GM18519 (cell line): Measurements from ENCODE around the gene CAST.
"Not testable (repeated sequence)": the region's sequence is repeated elsewhere in the genome, so short reads cannot be mapped to it uniquely, and the experiment has no call there.

ENCODE experiments used
- ATAC-seq: cut with Tn5 transposase; IDR thresholded peaks from one replicate; pipeline ENCODE4 v1.9.1; 2021; ENCODE audit warnings: mild to moderate bottlenecking, moderate library complexity; ENCODE audit not compliant: unreplicated experiment, low FRiP score

The CAST gene, protein sequence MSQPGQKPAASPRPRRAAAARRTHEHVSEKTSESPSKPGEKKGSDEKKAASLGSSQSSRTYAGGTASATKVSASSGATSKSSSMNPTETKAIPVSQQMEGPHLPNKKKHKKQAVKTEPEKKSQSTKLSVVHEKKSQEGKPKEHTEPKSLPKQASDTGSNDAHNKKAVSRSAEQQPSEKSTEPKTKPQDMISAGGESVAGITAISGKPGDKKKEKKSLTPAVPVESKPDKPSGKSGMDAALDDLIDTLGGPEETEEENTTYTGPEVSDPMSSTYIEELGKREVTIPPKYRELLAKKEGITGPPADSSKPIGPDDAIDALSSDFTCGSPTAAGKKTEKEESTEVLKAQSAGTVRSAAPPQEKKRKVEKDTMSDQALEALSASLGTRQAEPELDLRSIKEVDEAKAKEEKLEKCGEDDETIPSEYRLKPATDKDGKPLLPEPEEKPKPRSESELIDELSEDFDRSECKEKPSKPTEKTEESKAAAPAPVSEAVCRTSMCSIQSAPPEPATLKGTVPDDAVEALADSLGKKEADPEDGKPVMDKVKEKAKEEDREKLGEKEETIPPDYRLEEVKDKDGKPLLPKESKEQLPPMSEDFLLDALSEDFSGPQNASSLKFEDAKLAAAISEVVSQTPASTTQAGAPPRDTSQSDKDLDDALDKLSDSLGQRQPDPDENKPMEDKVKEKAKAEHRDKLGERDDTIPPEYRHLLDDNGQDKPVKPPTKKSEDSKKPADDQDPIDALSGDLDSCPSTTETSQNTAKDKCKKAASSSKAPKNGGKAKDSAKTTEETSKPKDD

DNA sequence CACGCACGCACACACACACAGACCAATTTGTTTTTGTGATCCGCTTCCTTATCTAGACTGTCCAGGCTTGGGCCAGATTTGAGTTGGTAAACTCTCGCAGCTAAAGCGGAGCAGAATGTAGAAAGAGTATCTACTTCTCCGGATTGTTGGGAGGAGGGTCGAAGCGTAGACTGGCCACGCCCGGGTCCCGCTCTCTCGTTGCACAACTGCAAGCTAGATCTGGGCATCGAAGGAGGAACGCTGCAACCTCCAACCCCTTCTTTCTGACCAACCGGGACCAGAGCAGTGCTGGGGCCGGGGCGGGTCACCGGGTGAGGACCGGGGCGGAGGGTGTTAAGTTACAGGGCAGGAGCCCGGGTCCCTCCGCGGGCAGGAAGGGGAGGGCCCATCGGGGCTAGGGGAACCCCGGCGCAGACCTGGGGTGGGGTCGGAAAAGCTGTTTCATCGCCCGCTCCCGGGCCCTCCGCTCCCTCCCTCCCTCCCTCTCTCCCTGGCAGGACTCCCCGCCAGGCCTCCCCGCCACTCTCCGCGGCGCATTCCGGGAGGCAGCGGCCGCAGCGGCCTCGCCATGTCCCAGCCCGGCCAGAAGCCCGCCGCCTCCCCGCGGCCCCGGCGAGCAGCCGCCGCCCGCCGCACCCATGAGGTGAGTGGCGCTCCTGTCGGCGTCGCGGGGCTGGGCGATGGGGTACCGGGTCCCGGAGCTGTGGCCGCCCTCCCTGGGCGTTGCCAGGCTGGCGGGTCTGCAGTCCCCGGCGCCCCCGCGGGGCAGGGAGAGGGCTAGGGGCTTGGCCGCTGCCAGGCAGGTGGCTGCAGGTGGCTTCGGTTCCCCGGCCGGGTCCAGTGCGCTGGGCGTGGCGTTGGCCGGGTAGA, at the start of gene CAST:
CAST (plus strand) TSS at position 522 of the 870 bp plus-strand sequence; CDS start at position 569, 47 bp downstream.
- ATAC-seq = peak; percentile 32

DNA sequence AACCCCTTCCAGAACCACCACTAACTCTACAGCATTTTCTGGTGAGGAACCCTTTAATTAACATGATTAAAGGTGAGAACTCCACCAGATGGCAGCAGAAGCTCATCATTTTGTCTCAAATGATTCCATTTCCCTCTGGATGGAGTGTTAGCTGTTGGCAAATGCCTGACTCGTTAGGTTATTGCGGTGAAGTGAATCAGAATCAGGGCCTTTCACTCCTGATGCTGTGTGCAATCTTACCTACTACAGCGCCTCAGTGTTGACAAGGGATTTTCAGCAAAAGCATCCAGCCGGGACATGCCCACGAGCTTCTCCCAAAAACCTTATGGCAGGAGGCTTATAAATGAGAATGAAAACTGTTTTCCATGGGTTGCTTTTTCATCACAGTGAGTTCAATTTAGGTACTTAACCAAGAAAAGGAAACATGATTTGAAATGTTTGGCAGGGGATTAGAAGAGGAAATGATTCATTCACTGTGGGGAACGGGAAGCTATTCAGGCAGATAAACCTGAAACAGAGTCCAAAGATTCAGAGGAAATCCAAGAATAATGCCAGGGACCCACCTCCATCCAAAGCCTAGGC, 48.0 kb upstream of the CAST start:
- no peak for ATAC-seq

DNA sequence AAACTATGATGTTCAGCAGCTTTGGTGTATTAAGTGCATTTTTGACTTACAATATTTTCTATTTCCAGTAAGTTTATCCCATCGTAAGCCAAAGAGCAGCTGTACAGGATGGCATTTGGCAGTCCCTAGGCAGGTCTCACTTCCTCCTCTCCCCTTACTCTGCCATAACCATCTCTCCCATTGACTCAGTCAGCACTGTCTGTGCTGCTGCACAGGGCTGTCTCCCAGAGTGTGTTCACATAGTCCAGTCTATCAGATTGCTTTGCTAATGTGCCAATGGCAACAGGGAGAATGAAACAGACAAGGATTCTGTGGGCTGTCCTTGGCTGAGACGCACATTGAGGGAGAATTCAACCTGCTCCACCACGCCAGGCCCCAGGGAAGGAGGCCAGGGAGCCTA, 47.0 kb upstream of the CAST start:
- no peak for ATAC-seq

DNA sequence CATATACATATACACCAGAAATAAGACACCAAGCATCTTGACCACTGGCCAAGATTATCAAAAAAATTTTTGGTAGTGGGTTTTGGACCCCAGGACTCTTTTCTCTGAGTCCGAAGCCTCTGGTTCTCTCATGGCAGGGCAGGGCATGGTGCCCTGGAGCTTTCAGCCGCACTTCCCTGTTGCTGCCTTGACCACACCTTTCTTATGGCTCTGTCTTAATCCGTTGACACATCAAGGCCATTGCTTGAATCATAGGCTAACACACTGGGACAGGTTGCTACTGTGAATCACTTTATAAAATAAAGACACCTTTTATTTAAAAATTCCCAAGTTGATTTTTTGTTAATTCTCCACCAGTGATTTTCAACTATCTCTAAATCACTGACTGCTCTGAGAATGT, 45.4 kb upstream of the CAST start:
- ATAC-seq = no peak

DNA sequence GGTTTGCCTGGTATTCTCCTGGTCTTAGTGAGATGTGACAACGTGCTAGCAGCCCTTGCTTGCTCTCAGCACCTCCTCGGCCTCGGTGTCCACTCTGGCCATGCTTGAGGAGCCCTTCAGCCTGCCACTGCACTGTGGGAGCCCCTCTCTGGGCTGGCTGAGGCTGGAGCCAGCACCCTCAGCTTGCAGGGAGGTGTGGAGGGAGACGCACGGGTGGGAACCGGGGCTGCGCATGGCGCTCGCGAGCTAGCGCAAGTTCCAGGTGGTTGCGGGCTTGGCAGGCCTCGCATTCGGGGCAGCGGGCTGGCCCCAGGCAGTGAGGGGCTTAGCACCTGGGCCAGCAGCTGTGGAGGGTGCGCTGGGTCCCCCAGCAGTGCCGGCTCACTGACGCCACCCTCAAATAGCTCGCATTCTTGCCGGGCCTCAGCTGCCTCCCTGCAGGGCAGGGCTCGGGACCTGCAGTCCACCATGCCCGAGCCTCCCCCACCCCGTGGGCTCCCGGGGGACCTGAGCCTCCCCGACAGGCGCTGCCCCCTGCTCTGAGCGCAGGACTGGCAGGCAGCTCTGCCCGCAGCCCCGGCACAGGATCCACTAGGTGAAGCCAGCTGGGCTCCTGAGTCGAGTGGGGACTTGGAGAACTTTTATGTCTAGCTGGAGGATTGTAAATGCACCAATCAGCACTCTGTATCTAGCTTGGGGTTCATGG, 43.7 kb upstream of the CAST start:
- not testable (repeated sequence) for ATAC-seq

DNA sequence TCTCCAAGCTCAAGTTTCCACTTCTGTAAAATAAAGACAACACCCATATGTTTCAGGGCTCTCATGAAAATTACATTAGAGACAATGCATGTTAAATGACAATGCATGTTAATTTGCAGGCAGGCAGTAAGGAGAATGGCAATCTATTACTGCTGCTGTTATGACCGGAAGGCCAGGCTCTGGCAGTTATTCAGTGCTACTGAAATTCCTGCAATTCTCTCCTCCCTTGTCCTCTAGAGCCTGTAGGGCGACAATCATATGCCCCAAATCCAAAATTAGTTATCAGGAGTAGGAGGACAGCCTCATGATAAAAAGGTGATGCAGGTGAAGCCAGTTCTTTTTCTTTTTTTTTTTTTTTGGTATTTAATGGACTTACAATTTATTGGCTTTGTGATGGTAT, 42.2 kb upstream of the CAST start:
- ATAC-seq = no peak

DNA sequence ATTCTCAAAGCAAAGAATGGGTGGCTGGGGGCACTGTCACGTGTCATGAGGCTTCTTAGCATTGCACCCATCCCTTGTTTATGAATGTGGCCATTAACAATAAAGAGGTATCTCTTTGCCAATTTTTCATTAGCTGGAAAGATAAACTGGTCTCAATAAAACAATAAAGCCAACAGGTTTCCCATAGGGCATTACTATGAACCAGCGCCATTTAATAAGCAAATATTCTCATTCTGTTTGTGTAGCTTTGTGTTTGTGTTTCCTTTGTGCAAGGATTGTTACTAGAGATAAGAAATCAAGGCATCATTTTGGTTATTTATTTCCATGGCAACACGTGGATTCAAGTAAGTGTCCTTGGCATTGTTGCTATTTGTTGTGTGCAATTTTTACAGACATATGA, 37.6 kb upstream of the CAST start:
- no peak for ATAC-seq

DNA sequence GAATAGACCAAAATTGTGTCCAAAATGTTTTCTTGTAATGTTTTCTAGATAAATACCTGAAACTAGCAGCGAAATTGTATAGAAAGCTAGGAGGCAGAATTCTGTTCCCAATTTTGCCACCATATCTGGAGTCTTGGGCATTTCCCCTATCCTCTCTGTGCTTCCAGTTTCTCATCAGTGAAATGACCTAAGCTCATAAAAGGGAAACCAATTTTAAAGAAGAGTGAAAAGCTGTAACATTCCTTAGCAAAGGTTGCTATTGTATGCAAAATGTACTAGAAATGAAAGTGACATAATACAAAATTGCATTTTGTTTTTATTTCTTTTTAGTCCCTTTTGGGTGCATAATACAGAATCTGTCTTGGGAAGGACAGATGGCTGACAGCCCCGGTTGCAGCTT, 36.8 kb upstream of the CAST start:
- no peak for ATAC-seq

DNA sequence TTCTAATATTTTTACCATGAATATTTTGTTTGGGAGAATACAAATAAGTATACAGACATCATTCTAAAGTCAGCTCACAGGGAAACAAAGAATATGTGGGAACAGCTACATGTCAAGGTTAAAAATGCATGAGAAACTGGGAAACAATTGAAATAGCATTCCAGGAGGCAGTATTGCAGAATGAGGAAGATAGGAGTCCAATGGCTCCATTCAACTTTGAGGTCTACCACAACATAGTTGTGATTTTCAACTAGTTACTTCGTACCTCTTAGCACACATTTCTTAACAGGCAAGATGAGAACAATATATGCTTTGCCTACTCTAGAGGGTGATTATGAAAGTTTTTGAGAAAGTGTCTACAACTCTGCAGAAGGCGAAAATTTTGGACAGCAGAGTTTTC, 35.2 kb upstream of the CAST start:
- ATAC-seq = no peak

DNA sequence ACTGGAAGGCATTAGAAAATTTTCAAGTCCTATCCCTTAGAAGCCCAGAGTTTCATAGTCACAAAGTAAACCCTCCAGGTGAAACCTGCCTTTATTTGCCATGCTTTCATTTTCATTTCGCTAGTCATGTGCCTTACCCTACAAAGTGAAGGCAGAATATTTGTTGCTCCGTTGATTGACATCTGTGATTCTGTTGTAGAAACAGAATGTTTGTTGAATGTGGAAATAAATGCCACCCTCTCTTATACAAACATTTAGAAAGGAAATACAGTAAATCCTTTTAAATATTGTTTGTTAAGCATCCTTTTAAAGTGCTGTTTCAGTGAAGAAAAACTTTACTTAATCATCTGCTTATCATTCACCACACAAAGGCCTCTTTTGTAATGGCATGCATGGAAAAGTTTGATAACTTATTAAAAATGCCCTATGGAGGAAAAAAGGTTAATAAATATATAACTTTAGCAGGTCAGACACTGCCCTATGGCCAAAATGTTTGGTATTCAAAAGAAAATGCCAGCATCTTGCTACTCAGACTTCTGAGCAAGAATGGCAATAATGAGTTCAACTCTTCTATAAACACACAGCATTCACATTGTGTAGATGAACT, 34.3 kb upstream of the CAST start:
- no peak for ATAC-seq

DNA sequence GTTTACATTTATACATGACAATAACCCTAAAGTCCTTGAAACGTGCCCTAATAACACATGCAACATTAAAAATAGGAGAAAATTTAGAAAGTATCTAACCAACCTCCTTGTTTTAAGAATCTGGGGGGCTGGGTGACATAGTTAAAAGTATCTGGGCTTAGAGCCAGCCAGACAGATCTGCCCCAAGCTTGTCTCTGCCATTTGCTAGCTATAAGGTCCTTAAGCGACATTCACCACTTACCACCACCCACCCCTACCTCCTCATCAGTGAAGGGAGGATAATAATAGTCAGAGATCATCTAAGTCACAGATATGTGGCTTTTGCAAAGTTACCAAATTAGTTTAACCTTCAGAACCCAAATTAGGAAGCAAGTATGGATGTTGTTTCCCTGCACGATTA, 33.8 kb upstream of the CAST start:
- no peak for ATAC-seq

DNA sequence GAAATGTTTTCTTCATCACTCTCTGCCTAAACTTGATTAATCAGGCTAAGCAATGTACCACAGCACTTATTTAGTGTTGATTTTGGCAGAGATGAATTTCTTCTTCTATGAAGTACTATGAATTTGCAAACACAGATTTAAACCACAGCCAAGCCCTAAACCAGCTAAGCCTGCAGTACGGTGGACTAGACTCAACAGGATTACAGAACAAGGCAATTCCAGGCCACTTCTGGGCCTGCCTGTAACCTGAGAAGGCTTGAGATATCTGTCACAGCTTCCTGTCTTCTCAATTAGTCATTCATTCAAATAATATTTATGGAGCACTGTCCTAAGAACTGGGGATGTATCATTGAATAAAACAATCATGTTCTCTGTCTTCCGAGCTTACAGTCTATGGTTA, 32.4 kb upstream of the CAST start:
- no peak for ATAC-seq

DNA sequence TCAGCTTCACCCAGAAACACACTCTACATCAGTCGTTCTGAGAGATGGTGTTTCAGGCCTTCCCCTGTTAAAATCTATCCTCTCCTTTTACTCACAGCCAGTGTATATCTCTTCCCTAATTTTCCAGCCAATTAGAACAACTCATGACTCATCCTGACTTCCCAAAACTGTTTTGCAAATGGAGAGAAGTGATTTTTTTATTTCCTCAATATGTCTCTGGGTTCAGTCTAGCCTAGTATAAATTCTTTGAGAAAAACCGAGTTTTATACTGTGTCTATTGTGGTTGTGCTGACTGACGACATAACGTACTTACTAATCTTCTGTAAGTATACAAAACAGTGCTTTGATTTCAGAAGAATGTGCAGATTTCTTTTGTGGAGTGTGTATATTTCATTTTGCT, 28.4 kb upstream of the CAST start:
- ATAC-seq = no peak

DNA sequence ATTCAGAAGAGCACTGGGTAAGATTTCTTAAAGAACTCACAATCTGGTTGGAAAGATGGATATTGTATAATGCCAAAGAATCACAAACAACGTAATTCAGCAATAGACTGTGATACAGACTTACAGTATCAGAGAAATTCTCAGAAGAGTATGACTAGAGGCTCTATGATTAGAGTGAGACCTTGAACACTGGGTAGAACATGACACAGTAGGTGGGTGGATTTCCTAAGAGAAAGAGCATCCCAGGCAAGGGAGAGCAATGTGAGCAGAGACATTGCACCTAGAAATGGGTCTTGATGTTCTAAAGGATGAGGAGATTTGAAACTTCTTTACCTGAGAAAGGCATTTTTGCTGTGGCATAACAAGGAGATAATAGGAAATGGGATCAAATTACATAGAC, 27.3 kb upstream of the CAST start:
- ATAC-seq = no peak

DNA sequence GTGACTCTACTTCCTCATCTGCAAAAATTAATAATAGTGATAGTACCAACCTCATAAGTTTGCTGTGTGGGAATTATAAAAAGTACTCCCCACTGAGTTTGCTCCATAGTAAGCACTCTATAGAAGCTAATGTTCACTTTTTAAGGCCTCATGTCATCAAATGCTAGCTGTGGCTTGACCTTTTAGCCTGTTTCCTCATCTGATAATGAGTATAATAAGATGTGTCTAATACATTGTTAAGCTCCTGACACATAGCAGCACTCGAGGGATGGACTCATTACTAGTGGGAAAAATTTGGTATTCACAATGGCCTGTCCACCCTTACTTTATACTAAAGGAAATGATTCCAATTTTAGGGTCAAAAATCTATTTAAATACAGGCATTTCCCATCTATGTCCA, 26.1 kb upstream of the CAST start:
- no peak for ATAC-seq

DNA sequence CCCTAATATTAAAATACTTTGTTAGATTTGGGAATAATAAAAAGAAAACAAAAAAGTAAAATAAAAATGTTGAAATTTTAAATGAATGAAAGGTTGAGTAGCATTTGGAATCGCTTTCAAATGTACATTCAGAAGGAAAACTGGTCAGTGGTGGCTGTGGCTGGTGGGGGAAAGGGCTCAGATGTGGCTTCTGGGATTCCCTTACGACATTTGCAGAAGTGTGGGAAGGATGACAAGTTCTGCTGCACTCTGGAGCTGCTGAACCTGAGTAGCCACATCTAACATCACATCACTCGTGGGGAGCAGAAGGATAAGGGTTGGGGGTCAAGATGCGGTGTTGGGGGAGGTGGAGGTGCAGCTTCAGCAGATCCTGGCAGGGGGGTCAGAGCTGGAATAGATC, 25.6 kb upstream of the CAST start:
- no peak for ATAC-seq

DNA sequence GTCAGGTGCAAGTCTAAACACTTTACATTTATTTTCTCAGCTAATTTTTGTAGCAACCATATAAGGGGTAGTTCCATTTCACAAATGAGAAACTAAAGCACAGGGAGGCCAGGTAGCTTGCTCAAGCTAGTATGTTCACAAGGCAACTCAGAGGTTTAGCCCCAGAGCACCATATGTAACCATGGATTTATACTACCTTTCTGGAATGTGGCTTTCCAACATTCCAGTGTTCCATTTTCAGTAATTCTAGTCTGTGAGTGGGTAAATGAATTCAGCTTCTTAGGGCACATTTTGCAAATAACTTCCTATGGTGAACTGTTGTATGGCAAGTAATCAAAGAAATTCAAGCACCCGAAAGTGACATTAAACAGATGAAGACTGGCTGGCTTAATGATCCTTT, 25.0 kb upstream of the CAST start:
- no peak for ATAC-seq

DNA sequence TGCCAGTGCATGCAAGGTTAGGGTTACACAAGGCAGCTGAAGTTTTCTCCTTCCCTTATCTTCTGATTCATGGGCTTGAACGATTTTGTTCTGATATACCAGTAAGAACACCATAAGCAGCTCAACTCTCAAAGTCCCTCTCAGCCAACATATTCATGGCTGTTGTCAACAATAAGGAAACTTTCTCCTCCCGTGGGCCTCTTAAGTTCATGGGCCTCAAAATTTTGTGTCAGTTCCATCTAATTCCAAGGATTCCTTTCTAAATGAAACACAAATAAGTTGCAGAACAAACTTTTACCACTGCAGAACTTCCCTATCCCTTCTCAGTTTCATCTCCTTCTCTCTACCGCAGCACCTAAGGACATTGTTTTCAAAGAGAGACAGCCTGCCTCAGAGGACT, 23.6 kb upstream of the CAST start:
- no peak for ATAC-seq

DNA sequence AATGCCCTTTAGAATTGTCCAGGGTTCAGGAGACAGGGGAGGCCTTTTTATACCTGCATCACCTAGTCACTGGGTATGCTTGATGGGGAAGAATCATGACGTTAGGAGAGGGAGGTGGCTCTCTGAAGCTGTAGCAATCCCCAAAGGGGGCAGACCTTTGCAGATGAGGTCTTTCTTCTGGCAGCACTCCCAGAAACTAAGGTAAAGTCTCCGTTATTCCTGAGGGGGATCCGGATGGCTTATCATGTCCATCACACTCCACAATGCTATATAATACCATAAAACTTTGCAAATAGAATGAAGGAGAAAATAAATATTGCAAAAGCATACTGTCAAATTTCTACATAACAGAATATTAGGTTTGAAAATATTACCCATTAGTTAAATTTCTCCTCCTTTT, 21.5 kb upstream of the CAST start:
- no peak for ATAC-seq
